ENCODE measurements around the gene RNFT2. TPM values are rescaled to one million over a fixed set of nuclear protein-coding genes. Genes with fewer than 3 reads are reported as not detected.

Gene RNFT2
- total RNA-seq, 1 donor from 2014 or later: 55.8 TPM

DNA sequence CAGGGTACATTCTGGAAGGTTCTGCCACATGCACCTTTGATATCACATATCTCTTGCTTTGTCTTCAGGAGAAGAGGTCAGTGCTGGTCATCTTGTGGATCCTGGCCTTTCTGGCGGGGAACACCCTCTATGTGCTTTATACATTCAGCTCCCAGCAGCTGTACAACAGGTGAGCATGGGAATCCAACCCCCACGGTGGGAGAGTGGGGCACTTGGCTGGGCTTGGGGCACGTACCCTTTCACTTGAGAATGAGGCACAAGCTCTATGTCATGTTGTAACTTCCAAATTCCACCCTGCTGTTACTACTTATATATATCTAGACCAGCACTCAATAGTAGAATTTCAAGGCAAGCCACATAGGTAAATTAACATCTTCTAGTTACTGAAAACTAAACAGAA lies 28.6 kb downstream of the RNFT2 start:
- Mint-ChIP-seq H3K36me3 (ENCODE audit: unreplicated experiment) (no peaks in the 10 kb centered on the region), H3K4me3 (ENCODE audit: unreplicated experiment) (no peak overlapping the region), H3K9me3 (ENCODE audit: unreplicated experiment) (no peaks in the 10 kb centered on the region), H3K27ac (ENCODE audit: unreplicated experiment) (no peak overlapping the region), H3K4me1 (ENCODE audit: low read depth, unreplicated experiment) (no peaks in the 10 kb centered on the region), H3K27me3 (ENCODE audit: unreplicated experiment) (no peaks in the 10 kb centered on the region)
- no peak for DNase-seq
- no peak for TF ChIP-seq CTCF (IDR thresholded peaks at IDR 0.05; ENCODE audit: partially characterized antibody, unreplicated experiment)

DNA sequence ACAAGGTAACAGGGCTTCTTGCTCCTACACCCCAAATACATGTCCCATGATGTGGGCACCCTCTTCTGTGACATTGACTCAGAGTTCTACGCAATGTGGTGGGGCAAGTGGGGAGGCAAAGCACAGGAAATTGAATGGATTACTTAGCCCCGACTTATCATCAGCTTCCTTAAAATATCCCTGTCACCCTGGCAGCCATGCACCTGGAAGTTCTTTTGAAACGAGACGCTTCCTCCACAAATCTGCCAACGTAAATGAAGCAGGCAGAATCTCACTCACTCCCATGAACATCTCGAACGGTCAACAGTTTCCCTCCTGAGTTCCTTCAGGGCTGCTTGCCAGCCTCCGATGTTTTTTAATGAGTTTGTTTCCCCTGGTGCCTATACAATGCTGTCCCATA lies 33.5 kb downstream of the RNFT2 start:
- Mint-ChIP-seq H3K4me3 (ENCODE audit: unreplicated experiment) (no peak overlapping the region), H3K4me1 (ENCODE audit: low read depth, unreplicated experiment) (no peaks in the 10 kb centered on the region), H3K36me3 (ENCODE audit: unreplicated experiment) (peaks cover 5% of the 10 kb centered on the region), H3K27me3 (ENCODE audit: unreplicated experiment) (no peaks in the 10 kb centered on the region), H3K27ac (ENCODE audit: unreplicated experiment) (no peak overlapping the region), H3K9me3 (ENCODE audit: unreplicated experiment) (peaks cover 1% of the 10 kb centered on the region)
- TF ChIP-seq CTCF (IDR thresholded peaks at IDR 0.05; ENCODE audit: partially characterized antibody, unreplicated experiment): no peak
- no peak for DNase-seq

DNA sequence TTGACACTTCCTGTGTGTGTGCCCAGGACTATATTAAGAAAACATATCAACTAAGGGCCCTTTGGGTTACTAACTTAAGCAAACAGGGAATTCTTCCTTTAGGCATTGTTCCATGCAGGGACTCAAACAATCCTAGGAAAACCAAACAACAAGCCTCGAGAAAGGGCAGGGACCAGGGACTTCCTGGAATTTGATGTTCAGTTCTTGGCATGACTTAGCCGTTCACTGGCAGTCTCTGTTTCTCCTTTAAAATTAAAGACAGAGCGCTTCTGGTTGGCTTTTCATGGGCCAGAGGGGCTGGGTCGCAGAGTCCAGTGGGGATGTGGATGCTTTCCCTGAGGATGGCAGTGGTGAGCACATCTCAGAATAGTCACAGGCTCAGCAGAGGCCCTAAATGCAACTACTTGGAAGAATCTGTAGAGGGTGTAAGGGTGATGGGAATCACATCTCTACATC lies 35.2 kb downstream of the RNFT2 start:
- Mint-ChIP-seq H3K4me3 (ENCODE audit: unreplicated experiment) (no peak overlapping the region), H3K27me3 (ENCODE audit: unreplicated experiment) (no peaks in the 10 kb centered on the region), H3K4me1 (ENCODE audit: low read depth, unreplicated experiment) (no peaks in the 10 kb centered on the region), H3K9me3 (ENCODE audit: unreplicated experiment) (peaks cover 1% of the 10 kb centered on the region), H3K27ac (ENCODE audit: unreplicated experiment) (no peak overlapping the region), H3K36me3 (ENCODE audit: unreplicated experiment) (peaks cover 5% of the 10 kb centered on the region)
- no peak for TF ChIP-seq CTCF (IDR thresholded peaks at IDR 0.05; ENCODE audit: partially characterized antibody, unreplicated experiment)
- DNase-seq: no peak

DNA sequence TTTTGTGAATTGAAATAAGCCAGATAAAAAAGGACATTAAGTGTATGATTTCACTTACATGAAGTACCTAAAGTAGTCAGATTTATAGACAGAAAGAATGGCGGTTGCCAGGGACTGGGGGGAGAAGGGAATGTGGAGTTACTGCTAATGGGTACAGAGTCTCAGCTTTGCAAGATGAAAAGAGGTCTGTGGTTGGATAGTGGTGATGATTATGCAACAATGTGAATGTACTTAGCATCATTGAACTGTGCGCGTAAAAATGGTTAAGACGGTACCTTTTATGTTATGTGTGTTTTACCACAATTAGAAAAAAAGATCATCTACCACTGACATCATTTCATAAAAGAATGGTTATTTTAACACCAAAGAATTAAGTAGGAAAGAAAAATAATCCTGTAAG lies 35.9 kb downstream of the RNFT2 start:
- TF ChIP-seq CTCF (IDR thresholded peaks at IDR 0.05; ENCODE audit: partially characterized antibody, unreplicated experiment): no peak
- DNase-seq: no peak
- H3K36me3 Mint-ChIP-seq (ENCODE audit: unreplicated experiment): peaks cover 5% of the 10 kb centered on the region
- no peaks in the 10 kb centered on the region for H3K27me3 Mint-ChIP-seq (ENCODE audit: unreplicated experiment)
- peaks cover 1% of the 10 kb centered on the region for H3K9me3 Mint-ChIP-seq (ENCODE audit: unreplicated experiment)
- no peak overlapping the region for H3K4me3 Mint-ChIP-seq (ENCODE audit: unreplicated experiment)
- H3K4me1 Mint-ChIP-seq (ENCODE audit: low read depth, unreplicated experiment): no peaks in the 10 kb centered on the region
- no peak overlapping the region for H3K27ac Mint-ChIP-seq (ENCODE audit: unreplicated experiment)

DNA sequence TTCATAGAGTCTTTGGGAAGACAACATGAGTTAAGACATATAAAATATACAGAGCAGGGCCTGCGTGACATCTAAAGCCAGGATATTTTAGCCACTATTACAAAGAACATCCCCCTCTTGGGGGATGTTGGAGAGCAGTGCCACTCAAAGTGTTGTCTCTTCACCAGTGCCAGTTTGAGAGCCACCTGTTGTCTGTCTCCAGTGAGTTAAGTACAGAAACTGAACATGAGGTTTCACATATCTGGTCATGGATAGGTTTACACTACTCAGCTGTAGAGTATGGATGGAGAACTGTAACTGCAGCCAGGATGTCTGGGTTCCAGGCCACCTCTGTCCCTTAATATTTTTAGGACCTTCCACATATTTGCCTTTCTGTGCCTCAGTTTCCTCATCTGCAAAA lies 39.1 kb downstream of the RNFT2 start:
- DNase-seq: no peak
- peaks cover 1% of the 10 kb centered on the region for H3K9me3 Mint-ChIP-seq (ENCODE audit: unreplicated experiment)
- no peak overlapping the region for H3K27ac Mint-ChIP-seq (ENCODE audit: unreplicated experiment)
- H3K36me3 Mint-ChIP-seq (ENCODE audit: unreplicated experiment): peaks cover 11% of the 10 kb centered on the region
- H3K27me3 Mint-ChIP-seq (ENCODE audit: unreplicated experiment): no peaks in the 10 kb centered on the region
- no peak for TF ChIP-seq CTCF (IDR thresholded peaks at IDR 0.05; ENCODE audit: partially characterized antibody, unreplicated experiment)
- no peaks in the 10 kb centered on the region for H3K4me1 Mint-ChIP-seq (ENCODE audit: low read depth, unreplicated experiment)
- H3K4me3 Mint-ChIP-seq (ENCODE audit: unreplicated experiment): no peak overlapping the region

Data from glutamatergic neuron (in vitro differentiated cells).